H1 (cell line): ENCODE measurements around the gene KHDC4. TPM values are rescaled to one million over a fixed set of nuclear protein-coding genes. Genes with fewer than 3 reads are reported as not detected.

Experiments used
- CTCF ChIA-PET: fragments of 300-600 bp; sonication (Branson Sonifier 250); formaldehyde crosslinking; loops from one replicate; lab custom pipeline; 2021; ENCODE audit not compliant: partially characterized antibody; lab: Charles Lee
- POLR2A ChIA-PET: fragments of 300-600 bp; sonication (Branson Sonifier 250); formaldehyde crosslinking; loops from one replicate; lab custom pipeline; 2021; ENCODE audit warnings: inconsistent platforms; ENCODE audit not compliant: partially characterized antibody; lab: Charles Lee
- DNase-seq, 2 experiments: peaks; one replicate each; pipeline versions ENCODE4 v3.0.0 to v3.0.0-alpha.2; 2010 to 2022; ENCODE audit warnings: low spot score in 2 of 2, low read depth in 1 of 2, mixed read lengths in 1 of 2
- FAIRE-seq: peaks from 2 replicates; lab custom pipeline; 2011; peaks lifted over from hg19 to GRCh38; lab: Jason Lieb, UNC
- H2AFZ ChIP-seq: 2 replicates; pipeline ENCODE4 v1.8.1; 2012; ENCODE audit warnings: low read length, inconsistent platforms
- H2AK5ac ChIP-seq: 2 replicates; pipeline ENCODE4 v1.6.1; 2013; ENCODE audit warnings: low read depth, low read length
- H2BK120ac ChIP-seq: replicated peaks from 2 replicates; pipeline ENCODE3; 2013; ENCODE audit warnings: low read depth, low read length, inconsistent platforms
- H2BK12ac ChIP-seq: 2 replicates; pipeline ENCODE4 v1.6.1; 2013; ENCODE audit warnings: low read depth, low read length
- H2BK15ac ChIP-seq: 2 replicates; pipeline ENCODE4 v1.6.1; 2013; ENCODE audit warnings: low read length
- H2BK20ac ChIP-seq: 2 replicates; pipeline ENCODE4 v1.6.1; 2013; ENCODE audit warnings: low read length
- H2BK5ac ChIP-seq: 2 replicates; pipeline ENCODE4 v1.6.1; 2013; ENCODE audit warnings: low read depth, low read length
- H3K14ac ChIP-seq: 2 replicates; pipeline ENCODE4 v1.6.1; 2013; ENCODE audit warnings: inconsistent platforms; ENCODE audit not compliant: insufficient read length
- H3K18ac ChIP-seq: 2 replicates; pipeline ENCODE4 v1.6.1; 2013; ENCODE audit warnings: low read length; ENCODE audit errors: extremely low read depth
- H3K23ac ChIP-seq: 2 replicates; pipeline ENCODE4 v1.6.1; 2013; ENCODE audit warnings: inconsistent platforms; ENCODE audit not compliant: insufficient read length
- H3K23me2 ChIP-seq: 2 replicates; pipeline ENCODE4 v1.6.1; 2013; ENCODE audit warnings: low read depth, low read length
- H3K27ac ChIP-seq: 2 replicates; pipeline ENCODE4 v1.6.1; 2011; ENCODE audit warnings: low read depth, low read length, inconsistent platforms
- H3K27me3 ChIP-seq, 4 experiments: replicated peaks in 1 of 4; 1 replicate in 1 of 4; 2 replicates in 3 of 4; pipeline versions ENCODE4 v1.6.1 to v1.8.1; 2011 to 2013; ENCODE audit warnings: low read length in 3 of 4, mild to moderate bottlenecking in 3 of 4, inconsistent platforms in 2 of 4, mixed read lengths in 2 of 4, moderate library complexity in 1 of 4; ENCODE audit not compliant: control insufficient read depth in 3 of 4, insufficient read depth in 3 of 4; ENCODE audit errors: extremely low read depth in 1 of 4
- H3K36me3 ChIP-seq, 4 experiments: 2 replicates each; pipeline versions ENCODE4 v1.6.1 to v1.8.1; 2011 to 2013; ENCODE audit warnings: mild to moderate bottlenecking in 4 of 4, low read length in 3 of 4, moderate library complexity in 2 of 4, control low read depth in 1 of 4, inconsistent platforms in 1 of 4; ENCODE audit not compliant: insufficient read depth in 4 of 4, control insufficient read depth in 2 of 4
- H3K4ac ChIP-seq: replicated peaks from 2 replicates; pipeline ENCODE3; 2013; ENCODE audit warnings: low read length, low read depth, mixed read lengths, inconsistent platforms; ENCODE audit not compliant: insufficient read length
- H3K4me1 ChIP-seq, 4 experiments: replicated peaks in 1 of 4; 1 replicate in 1 of 4; 2 replicates in 3 of 4; pipeline versions ENCODE4 v1.6.1 to v1.8.1; 2011 to 2013; ENCODE audit warnings: low read length in 3 of 4, inconsistent platforms in 2 of 4, mixed read lengths in 1 of 4; ENCODE audit not compliant: insufficient read depth in 4 of 4, control insufficient read depth in 3 of 4
- H3K4me2 ChIP-seq, 2 experiments: 2 replicates each; pipeline versions ENCODE4 v1.6.1 to v1.8.1; 2011 to 2013; ENCODE audit warnings: low read depth in 2 of 2, low read length in 2 of 2, control low read depth in 1 of 2, inconsistent platforms in 1 of 2, mild to moderate bottlenecking in 1 of 2; ENCODE audit not compliant: insufficient read depth in 1 of 2
- H3K4me3 ChIP-seq, 4 experiments: fragments of 200-600, 300-600 bp in 1 of 4; sonication (generic), shearing (Covaris generic), sonication (Bioruptor Twin) in 1 of 4; 2 replicates each; pipeline versions ENCODE4 v1.5.1 to v1.8.1; 2011 to 2016; ENCODE audit warnings: low read length in 4 of 4, low read depth in 3 of 4, control low read depth in 2 of 4, inconsistent platforms in 2 of 4, mild to moderate bottlenecking in 2 of 4, mixed read lengths in 1 of 4, moderate library complexity in 1 of 4; ENCODE audit not compliant: insufficient read depth in 2 of 4; ENCODE audit errors: extremely low read depth in 1 of 4
- H3K56ac ChIP-seq: replicated peaks from 2 replicates; pipeline ENCODE3; 2013; ENCODE audit warnings: low read depth, mild to moderate bottlenecking, mixed read lengths, low read length, inconsistent platforms; ENCODE audit not compliant: insufficient read length
- H3K79me1 ChIP-seq: 2 replicates; pipeline ENCODE4 v1.6.1; 2013; ENCODE audit warnings: low read depth, low read length, control low read depth
- H3K79me2 ChIP-seq, 2 experiments: 2 replicates each; pipeline versions ENCODE4 v1.6.1 to v1.8.1; 2012 to 2013; ENCODE audit warnings: low read length in 2 of 2, mild to moderate bottlenecking in 2 of 2, inconsistent platforms in 1 of 2; ENCODE audit not compliant: insufficient read depth in 2 of 2, control insufficient read depth in 1 of 2
- H3K9ac ChIP-seq, 4 experiments: replicated peaks in 1 of 4; 1 replicate in 1 of 4; 2 replicates in 3 of 4; pipeline versions ENCODE4 v1.6.1 to v1.8.1; 2011 to 2013; ENCODE audit warnings: low read depth in 3 of 4, low read length in 3 of 4, control low read depth in 2 of 4, mild to moderate bottlenecking in 2 of 4, moderate library complexity in 2 of 4, inconsistent platforms in 1 of 4; ENCODE audit errors: extremely low read depth in 1 of 4
- H3K9me3 ChIP-seq, 2 experiments: 2 replicates each; pipeline versions ENCODE4 v1.6.1 to v1.8.1; 2012 to 2013; ENCODE audit warnings: mild to moderate bottlenecking in 2 of 2, moderate library complexity in 2 of 2, control low read depth in 1 of 2, inconsistent platforms in 1 of 2, low read depth in 1 of 2, low read length in 1 of 2, mixed read lengths in 1 of 2; ENCODE audit not compliant: insufficient read depth in 2 of 2
- H4K20me1 ChIP-seq, 2 experiments: replicated peaks in 1 of 2; 2 replicates each; pipeline versions ENCODE3 to v1.8.1; 2011 to 2013; ENCODE audit warnings: inconsistent platforms in 2 of 2, low read length in 2 of 2, mild to moderate bottlenecking in 1 of 2; ENCODE audit not compliant: insufficient read depth in 2 of 2, control insufficient read depth in 1 of 2
- H4K5ac ChIP-seq: 2 replicates; pipeline ENCODE4 v1.6.1; 2013; ENCODE audit warnings: low read length, low read depth, mixed read lengths, inconsistent platforms; ENCODE audit not compliant: insufficient read length
- H4K8ac ChIP-seq: 2 replicates; pipeline ENCODE4 v1.8.0; 2013; ENCODE audit warnings: mild to moderate bottlenecking, moderate library complexity, low read length, inconsistent platforms; ENCODE audit not compliant: insufficient read depth; ENCODE audit errors: extremely low read depth
- H4K91ac ChIP-seq: replicated peaks from 2 replicates; pipeline ENCODE3; 2013; ENCODE audit warnings: low read length, mixed read lengths, inconsistent platforms; ENCODE audit not compliant: insufficient read length
- PHF8 ChIP-seq: fragments of 200-600 bp; sonication (generic); conservative IDR thresholded peaks from 2 replicates; pipeline ENCODE4 v1.7.1; 2012; ENCODE audit warnings: low read depth, mild to moderate bottlenecking, inconsistent platforms, low read length, moderate library complexity
- WGBS, 2 experiments: shearing (Covaris generic) in 1 of 2; methylation state at CpG; one replicate each; pipeline versions ENCODE4 v1.1.6 to v1.1.7; 2013 to 2015; ENCODE audit warnings: low lambda C conversion rate in 2 of 2, mixed read lengths in 2 of 2, inconsistent platforms in 1 of 2, low coverage in 1 of 2, missing lambda C conversion rate in 1 of 2; ENCODE audit not compliant: insufficient replicate concordance in 2 of 2, insufficient coverage in 1 of 2, insufficient read length in 1 of 2; ENCODE audit errors: extremely low coverage in 1 of 2, missing lambda C conversion rate in 1 of 2; 5-methylcytosine and 5-hydroxymethylcytosine counted together
- polyA plus RNA-seq, 7 experiments: library from polyadenylated mRNA; depleted of rRNA in 3 of 7; stranded (reverse) in 5 of 7; unstranded in 2 of 7; fragments of >200 nt in 5 of 7; fragments of 200-250 nt in 2 of 7; gene quantifications; 1 replicate in 5 of 7; 2 replicates in 1 of 7; 4 replicates in 1 of 7; pipeline versions ENCODE4 v1.2.1 to v1.2.3, GENCODE V29; 2011 to 2013; ENCODE audit warnings: missing spikeins in 2 of 7, mixed read lengths in 2 of 7
- total RNA-seq: library from RNA; stranded (reverse); fragmentation: NEBNext Ultra II Directional; extraction: Animal tissue kit (Norgen Biotek cat#: 25700); gene quantifications from 2 replicates; pipeline ENCODE4 v1.2.1, GENCODE V29; 2021

The KHDC4 gene
- total and polyA plus RNA-seq, 2 of the 8 experiments (the other 6 are each of a cell fraction or from before 2014, with no cell fraction given): 56.6 to 81.1 TPM

GRCh38 chr1:155913969-155914757, 20.1 kb downstream of the KHDC4 start:
- H3K9me3 ChIP-seq: no peaks in the 10 kb centered on the region
- H2BK120ac ChIP-seq: no peak overlapping the region
- no peak overlapping the region; the same call in 1 of the 2 replicates for H4K8ac ChIP-seq
- no peak overlapping the region for H3K23ac ChIP-seq
- no peak overlapping the region for H2BK12ac ChIP-seq
- H3K4me3 ChIP-seq: no peak overlapping the region
- FAIRE-seq: no peak
- H3K4me2 ChIP-seq: no peak overlapping the region
- H3K27me3 ChIP-seq: no peaks in the 10 kb centered on the region
- H3K27ac ChIP-seq: no peak overlapping the region
- no peak overlapping the region for H3K4ac ChIP-seq
- H3K36me3 ChIP-seq: peaks cover 22 to 71% (median 58%) of the 10 kb centered on the region in 4 experiments
- H3K79me1 ChIP-seq: no peaks in the 10 kb centered on the region; the same call in 1 of the 2 replicates
- no peak overlapping the region for H3K18ac ChIP-seq
- H3K14ac ChIP-seq: no peak overlapping the region
- CTCF ChIA-PET: no interaction called here
- TF ChIP-seq PHF8: no peak
- H3K56ac ChIP-seq: no peak overlapping the region
- peaks cover 0 to 5% of the 10 kb centered on the region in 2 experiments for H4K20me1 ChIP-seq
- no peak overlapping the region for H2BK20ac ChIP-seq
- DNase-seq: no peak
- no peak overlapping the region for H2AK5ac ChIP-seq
- no peak overlapping the region for H2BK5ac ChIP-seq
- POLR2A ChIA-PET: interaction anchor here (0.9 to 11.7 kb wide), 6 partner anchors 10 to 134 kb away, joined by 3 to 109 read pairs (median 4); partner anchors contain the start of gene KHDC4
- H3K4me1 ChIP-seq: peaks cover 0 to 3% (median 1%) of the 10 kb centered on the region in 4 experiments; a peak in 2 of 7 replicates
- H2AFZ ChIP-seq: no peak overlapping the region
- no peak overlapping the region for H4K91ac ChIP-seq
- H2BK15ac ChIP-seq: no peak overlapping the region
- H3K79me2 ChIP-seq: peaks cover 0 to 11% of the 10 kb centered on the region in 2 experiments; a peak in 1 of 4 replicates
- no peak overlapping the region for H4K5ac ChIP-seq
- no peak overlapping the region for H3K9ac ChIP-seq
- 83% methylated on average over 5 of the region's 6 CpGs; no CpG with 5 or more reads in 1 of the 2 experiments for WGBS, 2 experiments
- H3K23me2 ChIP-seq: peaks cover 3% of the 10 kb centered on the region; the same call in 1 of the 2 replicates
